ENCODE results near the gene RAB19. TPM values are rescaled to one million over a fixed set of nuclear protein-coding genes. Genes with fewer than 3 reads are reported as not detected.

The RAB19 gene, protein sequence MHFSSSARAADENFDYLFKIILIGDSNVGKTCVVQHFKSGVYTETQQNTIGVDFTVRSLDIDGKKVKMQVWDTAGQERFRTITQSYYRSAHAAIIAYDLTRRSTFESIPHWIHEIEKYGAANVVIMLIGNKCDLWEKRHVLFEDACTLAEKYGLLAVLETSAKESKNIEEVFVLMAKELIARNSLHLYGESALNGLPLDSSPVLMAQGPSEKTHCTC
- not detected in 2 replicates for total RNA-seq (2014; rRNA removed; shearing (Covaris generic))
- polyA plus RNA-seq (2014; cell fraction: nucleus; rRNA removed): not detected in 2 replicates

DNA sequence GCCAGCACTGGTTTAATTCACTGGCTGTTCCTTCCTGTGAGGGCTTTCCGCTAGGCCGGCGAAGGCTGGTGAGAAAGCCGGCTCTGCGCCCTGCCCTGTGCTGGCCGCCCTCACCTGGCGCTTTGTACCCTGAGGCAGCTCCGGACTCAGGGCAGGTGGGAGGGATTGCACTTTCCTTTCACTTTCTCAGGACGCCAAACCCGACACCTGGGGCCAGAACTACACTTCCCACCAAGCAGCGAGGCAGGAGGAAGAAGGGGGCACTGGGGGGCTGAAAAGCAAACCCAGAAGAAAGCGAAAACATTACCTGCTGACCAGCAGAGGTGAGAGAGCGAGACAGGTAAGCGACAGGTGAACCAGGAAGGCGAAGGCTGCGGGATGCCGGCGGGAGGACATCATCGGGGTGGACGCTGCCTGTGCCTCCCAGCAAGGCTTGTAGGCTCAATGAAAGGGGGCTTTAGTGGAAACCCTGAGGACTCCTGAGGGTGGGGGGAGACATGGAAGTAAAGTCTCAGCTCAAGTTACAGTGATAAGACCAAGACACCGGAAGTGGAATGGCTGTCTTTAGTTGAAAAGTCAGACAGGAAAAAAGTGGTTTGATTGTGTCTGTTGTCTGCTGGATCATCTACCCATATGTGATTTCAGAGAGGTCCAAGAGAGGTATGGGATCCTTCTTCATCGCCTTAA lies at the start of gene RAB19:
Gene RAB19, plus strand, starts transcription at position 181 of the 687 bp plus-strand sequence. CDS start 3,589 bp downstream, outside the sequence.
- no peak for DNase-seq (ENCODE audit: extremely low read depth, low read depth)

DNA sequence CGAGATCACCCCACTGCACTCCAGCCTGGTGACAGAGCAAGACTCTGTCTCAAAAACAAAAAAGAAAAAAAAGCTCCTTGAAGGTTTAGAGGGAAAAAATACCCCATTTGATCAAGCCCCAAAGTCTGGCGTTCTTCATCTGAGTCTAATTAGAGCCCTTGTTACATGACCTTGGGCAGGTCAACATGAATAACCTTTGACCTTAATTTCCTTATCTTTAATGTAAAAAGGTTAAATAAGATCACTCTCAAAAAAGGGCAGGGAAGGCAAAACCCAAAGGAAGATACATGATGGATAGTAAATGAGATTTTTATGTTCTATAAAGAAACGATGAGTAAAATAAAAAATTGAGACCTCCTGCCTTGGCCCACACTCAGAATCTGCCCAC lies 45.8 kb upstream of the RAB19 start:
- no peak for DNase-seq (ENCODE audit: extremely low read depth, low read depth)

DNA sequence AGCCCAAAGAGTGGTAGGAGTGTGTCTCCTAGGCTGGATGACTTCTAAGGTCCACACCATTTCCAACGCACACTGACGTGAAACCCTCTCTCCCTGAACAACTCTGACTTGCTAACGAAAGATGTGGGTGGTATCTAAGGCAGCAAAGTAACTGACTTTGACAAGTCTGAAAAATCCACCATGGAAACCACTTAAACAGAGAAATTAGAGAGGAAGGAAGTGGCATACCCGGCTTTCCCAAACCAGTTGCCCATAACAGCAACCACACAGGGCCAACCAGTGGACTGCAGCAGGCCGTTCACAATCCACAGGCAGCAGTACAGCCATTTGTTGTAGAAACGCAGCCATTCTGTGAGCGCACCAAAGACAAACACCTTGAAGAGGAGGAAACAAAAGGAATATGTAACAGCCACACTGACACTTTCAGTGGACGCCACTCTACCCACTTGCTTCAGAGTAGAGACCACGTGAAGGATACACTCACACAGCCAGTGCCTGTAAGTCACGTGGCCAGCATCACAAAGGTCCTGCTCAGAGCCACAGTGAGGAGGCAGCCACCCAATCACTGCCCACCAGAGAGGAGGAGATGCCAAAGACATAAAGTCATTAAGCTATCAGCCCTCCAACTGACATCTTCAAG lies 45.3 kb upstream of the RAB19 start:
- DNase-seq (ENCODE audit: extremely low read depth, low read depth): no peak

DNA sequence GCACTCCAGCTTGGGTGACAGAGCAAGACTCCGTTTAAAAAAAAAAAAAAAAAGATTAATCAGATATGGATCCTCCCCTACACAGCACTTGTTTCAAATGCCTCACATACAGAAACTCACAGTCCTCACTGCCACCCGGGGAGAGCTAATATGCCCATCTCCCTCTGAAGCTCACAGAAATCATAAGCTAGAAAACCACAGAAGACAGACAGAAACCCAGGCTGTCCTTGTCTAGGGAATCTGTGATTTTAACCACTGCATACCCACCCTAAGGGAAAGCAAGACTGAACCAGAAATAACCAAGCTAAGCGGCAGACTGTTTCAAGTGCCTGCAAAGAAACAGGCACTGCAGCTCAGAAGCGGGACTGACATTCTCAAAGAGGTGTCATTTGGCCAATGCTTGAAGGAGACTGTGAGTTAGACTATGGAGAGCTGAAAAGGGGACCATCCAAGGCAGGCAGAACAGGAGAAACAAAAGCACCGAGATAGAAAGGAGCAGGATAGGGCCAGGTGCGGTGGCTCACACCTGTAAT lies 43.1 kb upstream of the RAB19 start:
- DNase-seq (ENCODE audit: extremely low read depth, low read depth): no peak

DNA sequence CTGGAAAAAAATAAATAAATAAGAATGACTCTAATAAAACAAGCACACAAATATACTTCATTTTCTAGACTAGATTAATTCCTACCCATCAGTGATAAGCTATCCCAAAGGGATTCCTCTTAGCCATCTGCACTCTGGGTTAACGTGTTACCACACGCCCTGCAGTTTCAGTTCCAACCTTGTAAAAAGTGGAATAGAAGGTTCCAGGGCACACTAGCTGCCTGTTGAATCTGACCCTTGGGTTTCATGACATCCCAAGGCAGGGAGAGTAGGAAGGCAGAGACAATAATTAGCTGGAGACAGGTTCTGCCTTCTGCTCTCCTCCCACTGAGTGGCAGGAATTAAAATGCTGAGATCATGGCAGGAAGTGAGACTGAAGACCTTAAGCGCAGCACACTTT lies 39.0 kb upstream of the RAB19 start:
- DNase-seq (ENCODE audit: extremely low read depth, low read depth): no peak

DNA sequence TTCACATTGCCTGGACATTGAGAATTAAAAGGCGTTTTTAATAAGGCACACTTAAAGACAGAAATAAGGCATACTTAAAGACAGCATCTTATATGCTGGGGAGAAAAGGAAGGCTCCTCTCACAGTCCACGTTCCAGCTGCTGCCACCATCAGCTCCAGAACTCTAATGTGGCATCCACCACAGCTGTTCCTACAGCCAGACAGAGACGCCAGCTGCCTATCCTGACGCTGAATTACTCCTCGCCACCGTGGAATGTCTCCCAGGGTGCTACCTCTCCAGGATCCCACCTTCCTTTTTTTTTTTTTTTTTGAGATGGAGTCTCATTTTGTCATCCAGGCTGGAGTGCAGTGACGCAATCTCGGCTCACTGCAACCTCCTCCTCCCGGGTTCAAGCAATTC lies 36.3 kb upstream of the RAB19 start:
- no peak for DNase-seq (ENCODE audit: extremely low read depth, low read depth)

DNA sequence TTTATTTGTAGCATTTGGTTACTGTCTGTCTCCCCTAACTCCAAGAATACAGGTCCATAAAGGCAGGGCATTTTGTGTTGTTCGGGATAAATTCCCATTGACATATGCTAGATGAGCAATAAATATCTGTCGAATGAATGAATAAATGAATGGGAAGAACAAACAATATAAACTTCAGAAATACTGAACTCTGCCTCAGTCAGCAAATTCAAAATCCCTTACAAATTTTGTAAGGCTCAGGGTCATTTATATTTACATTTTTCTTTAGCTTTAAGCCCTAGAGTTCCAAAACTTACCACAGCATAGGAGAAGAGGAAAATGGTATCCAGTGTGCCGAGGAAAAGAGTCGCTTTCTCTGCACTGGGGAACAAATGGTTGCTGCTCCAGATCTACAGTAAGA lies 34.6 kb upstream of the RAB19 start:
- no peak for DNase-seq (ENCODE audit: extremely low read depth, low read depth)

DNA sequence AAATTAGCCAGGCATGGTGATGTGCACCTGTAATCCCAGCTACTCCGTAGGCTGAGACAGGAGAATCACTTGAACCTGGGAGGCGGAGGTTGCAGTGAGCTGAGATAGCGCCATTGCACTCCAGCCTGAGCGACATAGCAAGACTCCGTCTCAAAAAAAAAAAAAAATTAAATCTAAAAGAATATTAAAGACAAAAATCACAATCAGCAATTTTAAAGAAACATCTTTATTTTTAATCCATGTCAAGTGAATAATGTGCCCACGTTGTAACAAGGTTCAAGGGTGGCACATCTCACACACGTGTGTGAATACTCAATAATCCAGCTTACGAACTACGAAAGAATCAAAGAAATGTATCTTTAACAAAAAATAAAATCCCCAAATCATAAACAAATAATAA lies 28.5 kb upstream of the RAB19 start:
- DNase-seq (ENCODE audit: extremely low read depth, low read depth): no peak

DNA sequence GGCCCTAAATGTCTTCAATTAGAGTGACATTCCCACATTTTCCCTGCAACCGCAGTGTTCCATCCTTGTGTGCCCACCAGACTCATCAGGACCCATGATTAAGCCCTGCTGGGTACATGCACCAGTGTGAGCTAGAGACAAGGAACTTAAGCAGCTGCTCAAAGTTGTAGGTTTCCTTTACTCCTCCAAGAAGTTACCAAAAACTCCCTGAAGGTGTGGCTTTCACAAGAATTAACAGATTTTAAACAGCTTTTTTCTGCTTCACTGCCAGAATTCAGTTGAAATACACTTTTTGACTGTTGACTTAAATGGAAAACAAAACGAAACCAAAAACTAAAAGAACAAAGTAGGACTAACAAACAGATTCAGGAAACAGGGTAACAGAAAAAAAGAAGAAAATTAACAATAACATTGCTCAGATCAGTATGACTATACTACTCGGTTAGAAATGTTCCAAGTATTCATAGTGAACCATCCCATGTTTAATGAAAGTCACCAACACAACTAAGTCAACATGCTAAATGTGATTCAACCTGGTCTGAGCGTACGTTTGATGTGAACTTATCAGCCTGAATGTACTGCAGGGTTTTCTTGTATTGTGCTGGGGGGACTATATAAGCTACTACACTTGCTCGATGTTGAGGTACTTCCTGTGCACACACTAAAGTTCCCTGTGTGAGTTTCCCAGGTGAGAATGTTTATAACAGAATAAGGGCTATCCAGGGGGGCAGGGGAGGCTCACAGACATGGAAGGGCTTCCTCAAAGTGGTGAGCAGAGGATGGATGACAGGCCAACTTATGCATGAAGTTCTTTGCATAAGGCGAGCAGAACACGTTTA lies 27.7 kb upstream of the RAB19 start:
- DNase-seq (ENCODE audit: extremely low read depth, low read depth): no peak

DNA sequence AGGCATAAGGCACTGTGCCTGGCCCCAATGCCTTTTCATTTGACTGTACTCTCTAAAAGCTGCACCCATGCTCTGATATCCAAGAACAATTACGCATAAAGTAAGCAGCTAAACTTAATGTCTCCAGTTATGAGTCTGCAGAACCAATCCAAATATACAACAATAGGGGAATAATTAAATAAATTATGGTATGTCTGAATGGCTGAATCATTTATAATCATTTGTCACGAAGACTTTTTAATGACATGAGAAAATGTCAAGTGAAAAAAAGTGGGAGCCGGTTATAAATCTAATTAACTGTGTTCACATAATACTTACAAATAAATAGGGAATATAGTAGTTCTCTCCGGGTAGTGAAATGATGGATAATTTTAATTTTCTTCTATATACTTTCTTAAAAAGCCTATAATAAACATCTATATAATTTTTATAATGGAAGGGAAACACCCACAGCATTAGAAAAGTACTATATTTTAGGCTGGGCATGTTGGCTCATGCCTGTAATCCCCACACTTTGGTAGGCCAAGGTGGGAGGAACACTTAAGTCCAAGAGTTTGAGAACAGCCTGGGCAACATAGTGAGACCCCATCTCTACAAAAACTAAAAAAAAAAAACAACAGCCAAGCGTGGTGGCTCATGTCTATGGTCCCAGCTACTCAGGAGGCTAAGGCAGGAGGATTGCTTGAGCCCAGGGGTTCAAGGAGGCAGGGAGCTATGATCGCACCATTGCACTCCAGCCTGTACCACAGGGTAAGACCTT lies 19.7 kb upstream of the RAB19 start:
- DNase-seq (ENCODE audit: extremely low read depth, low read depth): no peak

DNA sequence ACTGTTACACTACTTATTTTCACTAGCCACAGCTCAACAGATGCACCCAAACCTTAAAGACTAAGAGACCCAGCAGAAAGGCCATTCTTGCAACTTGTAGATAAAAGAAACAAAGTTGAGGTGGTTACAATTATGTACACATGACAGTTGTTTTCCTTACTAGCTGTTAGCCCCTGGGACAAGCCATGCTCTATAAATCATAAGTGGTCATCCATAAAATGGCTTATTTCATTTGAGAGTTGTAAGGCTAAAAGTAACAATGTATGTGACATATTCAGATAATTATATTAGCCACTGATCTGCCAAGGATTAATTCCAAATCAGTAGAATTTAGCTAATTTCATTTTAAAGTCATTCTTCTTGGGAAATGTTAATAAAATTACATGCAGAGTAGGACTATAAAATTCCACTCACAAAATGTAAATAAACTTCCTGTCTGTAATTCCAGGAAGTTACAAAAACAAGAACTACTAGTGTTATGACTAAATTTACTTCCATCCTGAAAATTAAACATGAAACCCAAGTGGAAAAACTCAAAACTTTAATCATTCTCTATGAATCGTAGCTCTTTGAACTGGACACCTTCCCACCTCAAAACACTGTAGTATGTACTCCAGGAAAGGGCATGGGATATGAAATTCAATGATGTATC lies 18.8 kb upstream of the RAB19 start:
- DNase-seq (ENCODE audit: extremely low read depth, low read depth): no peak

DNA sequence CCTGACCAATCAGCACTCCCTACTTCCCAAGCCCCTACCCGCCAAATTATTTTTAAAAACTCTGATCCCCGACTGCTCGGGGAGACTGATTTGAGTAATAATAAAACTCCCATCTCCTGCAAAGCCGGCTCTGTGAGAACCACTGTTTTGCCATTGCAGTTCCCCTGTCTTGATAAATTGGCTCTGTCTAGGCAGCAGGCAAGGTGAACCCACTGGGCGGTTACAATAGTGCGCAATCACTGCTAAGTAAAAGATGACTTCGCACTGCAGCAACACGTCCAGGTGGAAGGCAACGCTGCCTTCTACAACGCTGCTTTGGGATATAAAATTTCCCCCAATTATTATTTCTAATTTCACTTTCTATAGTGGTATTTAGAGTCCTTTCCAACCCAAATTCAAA lies 14.4 kb upstream of the RAB19 start:
- DNase-seq (ENCODE audit: extremely low read depth, low read depth): no peak

DNA sequence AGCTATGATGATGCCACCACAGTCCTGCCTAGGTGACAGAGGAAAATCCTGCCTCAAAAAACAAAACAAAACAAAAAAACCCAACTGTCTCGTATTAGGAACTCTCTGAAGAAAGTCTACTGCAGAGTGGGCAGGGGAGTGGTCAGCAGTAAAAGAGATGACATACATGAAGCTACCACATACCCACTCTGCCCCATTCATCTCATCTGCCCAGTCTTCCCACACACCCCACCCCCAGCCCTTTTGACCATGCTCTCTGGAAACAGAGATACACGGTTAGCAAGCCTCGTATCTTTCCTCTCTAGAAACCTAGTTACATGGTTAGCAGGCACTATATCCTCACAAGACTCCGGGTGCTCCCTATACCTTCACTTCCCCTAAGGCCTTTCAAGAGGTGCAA lies 13.8 kb upstream of the RAB19 start:
- no peak for DNase-seq (ENCODE audit: extremely low read depth, low read depth)

DNA sequence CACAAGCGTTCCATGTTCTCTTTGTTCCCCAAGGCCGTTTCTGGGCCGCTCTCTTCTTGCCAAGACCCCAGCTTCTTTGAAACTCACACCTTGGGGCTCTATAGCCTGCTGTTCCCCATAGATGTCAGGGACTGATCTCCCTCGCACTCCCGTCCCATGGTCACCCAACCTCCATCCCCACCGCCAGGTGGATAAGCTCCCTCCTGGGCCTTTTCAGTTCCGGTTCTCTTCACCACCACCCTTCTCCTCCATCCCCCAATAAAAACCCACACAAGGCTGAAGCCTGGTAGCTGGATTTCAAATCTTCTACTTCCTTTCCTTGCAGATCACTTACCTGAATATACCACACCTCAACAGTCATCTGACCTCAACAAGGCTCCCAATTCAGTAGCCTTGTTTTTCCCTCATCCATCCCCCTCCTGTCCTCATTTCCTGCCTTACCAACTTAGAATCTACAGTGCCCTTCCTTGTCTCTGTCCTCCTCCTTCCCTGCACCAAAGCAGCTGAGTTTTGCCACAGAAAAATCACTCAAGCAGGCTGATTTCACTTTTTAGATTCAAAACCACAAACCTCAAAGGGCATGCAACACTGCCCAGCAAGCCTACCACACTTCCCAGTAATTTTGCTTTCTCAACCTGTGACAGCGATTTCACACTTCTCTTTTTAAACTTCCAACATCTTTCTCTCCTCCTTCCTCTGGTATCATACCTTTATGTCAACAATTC lies 13.2 kb upstream of the RAB19 start:
- no peak for DNase-seq (ENCODE audit: extremely low read depth, low read depth)

DNA sequence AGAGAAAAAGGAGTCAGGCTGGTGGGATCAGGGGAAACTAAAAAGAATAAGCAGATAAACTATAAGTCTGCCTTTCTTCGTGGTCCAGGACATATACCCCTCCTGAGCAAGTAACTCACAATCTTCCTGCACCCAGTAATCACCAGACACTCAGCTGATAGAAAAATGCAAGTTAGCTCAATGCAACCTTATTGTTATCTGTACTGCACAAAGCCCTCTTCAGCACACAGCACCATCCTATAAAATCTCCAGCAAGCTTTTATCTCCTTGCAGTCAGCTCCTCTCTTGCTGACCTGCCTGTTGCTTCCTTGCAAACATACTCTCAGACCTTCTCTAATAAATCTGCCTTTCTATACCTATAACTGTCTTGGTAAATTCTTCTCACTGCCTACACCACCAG lies 12.2 kb upstream of the RAB19 start:
- DNase-seq (ENCODE audit: extremely low read depth, low read depth): no peak

DNA sequence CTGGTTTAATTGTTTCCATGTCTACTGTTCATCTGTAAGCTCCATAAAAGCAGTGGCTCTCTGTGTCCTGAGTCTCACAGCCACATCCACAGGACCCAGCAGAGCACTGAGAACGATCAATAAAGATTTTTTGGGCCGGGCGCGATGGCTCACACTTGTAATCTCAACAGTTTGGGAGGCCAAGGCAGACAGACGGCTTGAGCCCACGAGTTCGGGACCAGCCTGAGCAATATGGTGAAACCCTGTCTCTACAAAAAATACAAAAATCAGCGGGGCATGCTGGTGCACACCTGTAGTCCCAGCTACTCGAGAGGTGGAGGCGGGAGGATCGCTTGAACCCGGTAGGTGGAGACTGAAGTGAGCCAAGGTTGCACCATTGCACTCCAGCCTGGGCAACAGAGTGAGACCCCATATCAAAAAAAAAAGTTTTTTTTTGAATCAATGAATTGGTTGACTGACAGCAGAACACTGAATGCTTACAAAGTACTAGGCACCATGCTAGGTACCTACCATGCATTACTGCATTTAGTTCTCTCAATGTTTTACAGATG lies 10.0 kb upstream of the RAB19 start:
- no peak for DNase-seq (ENCODE audit: extremely low read depth, low read depth)

DNA sequence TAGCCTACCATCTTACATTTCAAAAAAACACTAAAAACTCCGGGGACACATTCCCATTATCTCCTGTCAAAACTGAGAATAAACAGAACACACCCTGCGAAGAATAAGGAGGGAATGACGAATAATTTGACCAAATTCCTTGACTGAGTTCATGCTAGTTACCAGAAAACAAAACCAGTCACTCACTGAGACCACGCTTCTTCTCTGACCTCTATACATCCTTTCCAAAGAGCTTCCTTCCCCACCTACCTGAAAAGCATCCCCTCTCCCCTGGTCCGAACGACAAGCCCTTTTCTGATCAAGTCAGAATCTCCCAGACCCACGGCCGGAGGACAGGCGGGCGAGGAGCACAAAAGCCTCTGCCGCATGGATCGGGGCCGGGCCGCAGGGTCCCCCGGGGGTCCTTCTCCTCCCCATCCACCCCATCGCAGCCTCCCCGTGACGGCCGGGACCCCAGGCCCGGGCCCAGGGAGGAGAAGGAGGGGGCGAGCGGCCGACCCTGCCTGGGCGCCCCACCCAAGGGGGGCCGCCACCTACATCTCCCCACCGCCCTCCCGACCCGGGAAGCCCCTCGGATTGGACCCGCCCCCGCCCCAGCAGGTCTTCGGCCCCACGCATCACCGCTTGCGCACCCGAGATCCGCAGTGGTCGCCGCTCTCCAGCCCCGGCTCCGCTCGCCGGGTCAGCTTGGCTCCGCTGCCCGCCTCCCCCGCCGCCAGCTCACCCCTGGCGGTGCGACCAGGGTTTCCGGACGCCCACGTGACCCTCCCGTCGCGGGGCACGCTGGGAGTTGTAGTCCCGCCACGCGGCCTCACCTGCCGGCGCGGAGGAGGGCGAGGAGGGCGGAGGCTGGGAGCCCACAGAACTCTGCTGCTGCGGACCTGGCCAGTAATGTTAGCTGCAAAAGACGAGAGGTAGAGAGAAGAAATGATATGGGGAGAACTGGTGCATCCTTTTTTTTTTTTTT lies 5.8 kb upstream of the RAB19 start, which contains the start of gene SLC37A3:
Gene SLC37A3, minus strand, starts transcription at position 747 of the 967 bp plus-strand sequence. CDS start 16,004 bp downstream, outside the sequence.
- DNase-seq (ENCODE audit: extremely low read depth, low read depth): peak; percentile 76

All from NCI-H460 (cell line).